ENCODE measurements around the gene SLC35F2.

DNA sequence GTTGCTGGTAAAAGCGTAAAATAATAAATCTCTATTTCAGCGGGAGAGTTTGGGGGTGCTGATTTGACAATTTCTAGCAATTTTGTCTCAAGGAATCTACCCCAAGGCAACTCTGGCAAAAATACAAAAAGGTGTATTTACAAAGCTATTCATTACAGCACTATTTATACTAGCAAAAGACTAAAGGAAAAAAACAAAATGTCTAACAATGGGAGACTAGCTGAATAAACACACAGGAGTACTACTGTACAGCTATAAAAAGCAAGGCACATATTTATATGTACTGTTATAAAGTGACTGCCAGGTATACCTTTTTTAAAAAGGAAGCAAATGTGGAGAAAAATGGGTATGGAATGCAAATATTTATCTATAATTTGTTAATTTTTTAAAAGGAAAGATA lies 32.7 kb downstream of the SLC35F2 start:
- no peak for TF ChIP-seq EZH2 (IDR thresholded peaks at IDR 0.05; ENCODE audit: low read length, missing control alignments)
- TF ChIP-seq, protein P1, sequence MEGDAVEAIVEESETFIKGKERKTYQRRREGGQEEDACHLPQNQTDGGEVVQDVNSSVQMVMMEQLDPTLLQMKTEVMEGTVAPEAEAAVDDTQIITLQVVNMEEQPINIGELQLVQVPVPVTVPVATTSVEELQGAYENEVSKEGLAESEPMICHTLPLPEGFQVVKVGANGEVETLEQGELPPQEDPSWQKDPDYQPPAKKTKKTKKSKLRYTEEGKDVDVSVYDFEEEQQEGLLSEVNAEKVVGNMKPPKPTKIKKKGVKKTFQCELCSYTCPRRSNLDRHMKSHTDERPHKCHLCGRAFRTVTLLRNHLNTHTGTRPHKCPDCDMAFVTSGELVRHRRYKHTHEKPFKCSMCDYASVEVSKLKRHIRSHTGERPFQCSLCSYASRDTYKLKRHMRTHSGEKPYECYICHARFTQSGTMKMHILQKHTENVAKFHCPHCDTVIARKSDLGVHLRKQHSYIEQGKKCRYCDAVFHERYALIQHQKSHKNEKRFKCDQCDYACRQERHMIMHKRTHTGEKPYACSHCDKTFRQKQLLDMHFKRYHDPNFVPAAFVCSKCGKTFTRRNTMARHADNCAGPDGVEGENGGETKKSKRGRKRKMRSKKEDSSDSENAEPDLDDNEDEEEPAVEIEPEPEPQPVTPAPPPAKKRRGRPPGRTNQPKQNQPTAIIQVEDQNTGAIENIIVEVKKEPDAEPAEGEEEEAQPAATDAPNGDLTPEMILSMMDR (conservative IDR thresholded peaks at IDR 0.05 in 1 of 2, IDR thresholded peaks at IDR 0.05 in 1 of 2; ENCODE audit: low read depth in 1 of 2, low read length in 2 of 2): no peak

All from fibroblast of lung (primary cell).